HG03280 (cell line): Measurements from ENCODE around the gene TMEM145.
"Not testable (repeated sequence)": the region's sequence is repeated elsewhere in the genome, so short reads cannot be mapped to it uniquely, and the experiment has no call there.

ENCODE experiments used
- ATAC-seq: cut with Tn5 transposase; IDR thresholded peaks from one replicate; pipeline ENCODE4 v1.9.1; 2021; ENCODE audit warnings: mild to moderate bottlenecking, moderate library complexity; ENCODE audit not compliant: unreplicated experiment

The TMEM145 gene

GRCh38 chr19:42333975-42334696, 21.0 kb downstream of the TMEM145 start:
- ATAC-seq: no peak

- ATAC-seq: no peak
Measured at GRCh38 chr19:42334697-42335373, 21.7 kb downstream of the TMEM145 start.

- ATAC-seq: no peak
Measured at GRCh38 chr19:42335374-42335936, 22.3 kb downstream of the TMEM145 start.

- ATAC-seq: no peak
Measured at GRCh38 chr19:42335971-42336370, 22.9 kb downstream of the TMEM145 start.

- ATAC-seq: not testable (repeated sequence)
Measured at GRCh38 chr19:42339126-42339860, 26.2 kb downstream of the TMEM145 start.

GRCh38 chr19:42339922-42340321, 26.8 kb downstream of the TMEM145 start:
- not testable (repeated sequence) for ATAC-seq

GRCh38 chr19:42343344-42344110, 30.4 kb downstream of the TMEM145 start:
- ATAC-seq: no peak

GRCh38 chr19:42344336-42344893, 31.3 kb downstream of the TMEM145 start:
- ATAC-seq: no peak

GRCh38 chr19:42345191-42345812, 32.2 kb downstream of the TMEM145 start:
- no peak for ATAC-seq

- no peak for ATAC-seq
Measured at GRCh38 chr19:42348211-42348610, 35.1 kb downstream of the TMEM145 start.

GRCh38 chr19:42349378-42350107, 36.4 kb downstream of the TMEM145 start:
- ATAC-seq: no peak

- no peak for ATAC-seq
Measured at GRCh38 chr19:42350417-42350816, 37.3 kb downstream of the TMEM145 start.

GRCh38 chr19:42351079-42351735, 38.1 kb downstream of the TMEM145 start:
- no peak for ATAC-seq

GRCh38 chr19:42352301-42353259, 39.5 kb downstream of the TMEM145 start:
- ATAC-seq: no peak

- no peak for ATAC-seq
Measured at GRCh38 chr19:42353341-42354015, 40.4 kb downstream of the TMEM145 start.

GRCh38 chr19:42355896-42356295, 42.8 kb downstream of the TMEM145 start:
- ATAC-seq: no peak

GRCh38 chr19:42356686-42357085, 43.6 kb downstream of the TMEM145 start:
- no peak for ATAC-seq
